ENCODE data around the gene PRDM15.

- TF ChIP-seq CTCF (IDR thresholded peaks at IDR 0.05; ENCODE audit: low read length) (no peak), EZH2 (optimal IDR thresholded peaks at IDR 0.05; ENCODE audit: low read depth, low read length) (no peak)
Observed at GRCh38 chr21:41852151-41852928, 26.8 kb downstream of the PRDM15 start.
